Measurements from ENCODE around the gene SELENOF. TPM values are rescaled to one million over a fixed set of nuclear protein-coding genes. Genes with fewer than 3 reads are reported as not detected.

Gene SELENOF
- total and polyA plus RNA-seq, 2 of the 4 experiments (the other 2 are of a cell fraction): 60.0 to 153 TPM

DNA sequence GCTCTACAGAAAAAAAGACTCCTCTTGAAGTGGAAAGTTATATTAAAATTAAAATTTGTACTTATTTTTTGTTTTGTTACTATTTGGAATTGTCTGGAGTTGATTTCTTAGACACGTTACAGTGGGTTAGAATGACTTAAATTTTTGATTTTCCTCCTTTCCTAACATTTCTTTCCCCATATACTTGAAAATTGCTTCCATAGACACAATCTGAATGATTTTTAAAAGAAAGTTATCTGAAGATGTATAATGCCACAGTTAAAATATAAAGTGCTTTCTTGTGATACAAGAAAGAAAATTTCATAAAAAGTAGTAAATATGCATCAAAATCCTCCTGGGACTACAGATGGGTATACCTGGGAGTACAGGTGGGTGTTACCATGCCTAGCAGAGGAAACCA, 2.8 kb upstream of the SELENOF start:
- H3K79me1 ChIP-seq (ENCODE audit: low read depth in 1 of 2, low read length in 2 of 2): peaks cover 15 to 37% of the 10 kb centered on the region in 2 experiments; a peak in 3 of 4 replicates

More for the DNA sequence above, 2.8 kb upstream of the SELENOF start:
- ChIA-PET CTCF (interaction anchor here (0.6 kb wide), 1 partner anchor 1637 kb away, joined by 3 read pairs; no protein-coding TSS in a partner anchor), POLR2A (ENCODE audit: unreplicated experiment) (no interaction called here)
- no peak overlapping the region for H3K9ac ChIP-seq (ENCODE audit: low read depth, low read length)
- ATAC-seq (ENCODE audit: low read depth): no peak
- no peak overlapping the region for H3K56ac ChIP-seq (ENCODE audit: extremely low read depth, insufficient read depth, low read length)
- DNase-seq: no peak
- H3K14ac ChIP-seq (replicated peaks; ENCODE audit: low read depth, low read length): no peak overlapping the region
- H2BK5ac ChIP-seq (ENCODE audit: low read depth, low read length, poor library complexity, severe bottlenecking): no peak overlapping the region
- no peak overlapping the region for H2BK15ac ChIP-seq (ENCODE audit: low read depth, low read length)
- H3K27me3 ChIP-seq (ENCODE audit: control insufficient read depth, insufficient read depth, low read length): no peaks in the 10 kb centered on the region
- no peak overlapping the region for H3K4ac ChIP-seq (ENCODE audit: low read depth, low read length)
- intact Hi-C loops (cut with micrococcal nuclease) (loop anchor here (2.0 kb wide), 1 partner anchor 14 kb away; no protein-coding TSS in a partner anchor), dilution Hi-C loops (cut with HindIII; ENCODE audit: low sequenced_read_pairs, unreplicated experiment) (no loop called here), in situ Hi-C loops (cut with MboI; ENCODE audit: low sequenced_read_pairs) (no loop called here)
- no peaks in the 10 kb centered on the region for H3K9me1 ChIP-seq (ENCODE audit: insufficient read depth, low read length)
- H3K4me2 ChIP-seq (ENCODE audit: low read depth, low read length): no peak overlapping the region
- H3K4me1 ChIP-seq (ENCODE audit: control insufficient read depth, insufficient read depth, low read length): peaks cover 4% of the 10 kb centered on the region; the same call in 1 of the 2 replicates
- H4K8ac ChIP-seq (ENCODE audit: low read depth in 2 of 2, low read length in 2 of 2): no peak overlapping the region
- H2BK20ac ChIP-seq (ENCODE audit: low read depth, low read length): no peak overlapping the region
- no TSS peak for BruUV-seq (replicated peaks)
- no peak overlapping the region for H2BK120ac ChIP-seq (ENCODE audit: low read depth, low read length)
- no peak overlapping the region for H2AK5ac ChIP-seq (ENCODE audit: low read depth, low read length)
- no peak overlapping the region for H4K5ac ChIP-seq (ENCODE audit: low read depth, low read length)
- no peak overlapping the region for H4K91ac ChIP-seq (ENCODE audit: insufficient read depth, low read depth, low read length)
- H3K36me3 ChIP-seq (ENCODE audit: control insufficient read depth, insufficient read depth, low read length): no peaks in the 10 kb centered on the region
- no peak overlapping the region for H3K18ac ChIP-seq (ENCODE audit: low read depth, low read length)
- H4K20me1 ChIP-seq (ENCODE audit: insufficient read depth, low read length): peaks cover 28% of the 10 kb centered on the region
- no peaks in the 10 kb centered on the region for H3K9me3 ChIP-seq (ENCODE audit: control insufficient read depth, insufficient read depth, low read length)
- no peak overlapping the region for H3K27ac ChIP-seq (ENCODE audit: insufficient read depth, low read length)
- no peak overlapping the region for H3K4me3 ChIP-seq (ENCODE audit: insufficient read depth, low read depth, low read length)
- H3K23ac ChIP-seq (ENCODE audit: low read depth, low read length): no peak overlapping the region
- no peak overlapping the region for H2AK9ac ChIP-seq (replicated peaks; ENCODE audit: low read depth, low read length, poor library complexity)
- H2AFZ ChIP-seq (replicated peaks; ENCODE audit: low read length, poor library complexity): no peak overlapping the region
- TF ChIP-seq RFX5 (IDR thresholded peaks at IDR 0.05; ENCODE audit: low read depth, low read length) (no peak), RCOR1 (IDR thresholded peaks at IDR 0.05; ENCODE audit: insufficient replicate concordance, low read length) (no peak), FOS (IDR thresholded peaks at IDR 0.05; ENCODE audit: low read depth, low read length) (no peak), POLR2A (IDR thresholded peaks at IDR 0.05; ENCODE audit: low read depth, low read length) (no peak), RAD21 (IDR thresholded peaks at IDR 0.05; ENCODE audit: low read length) (no peak), MXI1 (IDR thresholded peaks at IDR 0.05; ENCODE audit: borderline replicate concordance, low read depth, low read length) (no peak), CHD1 (IDR thresholded peaks at IDR 0.05; ENCODE audit: low read depth, low read length) (no peak)
- no CpG with 5 or more reads among the region's 1 CpG for WGBS, 2 experiments (ENCODE audit: extremely low coverage in 2 of 2, insufficient read length in 1 of 2)

Data from IMR-90 (cell line).